Measurements from ENCODE around the gene SLC25A15.

Gene SLC25A15

DNA sequence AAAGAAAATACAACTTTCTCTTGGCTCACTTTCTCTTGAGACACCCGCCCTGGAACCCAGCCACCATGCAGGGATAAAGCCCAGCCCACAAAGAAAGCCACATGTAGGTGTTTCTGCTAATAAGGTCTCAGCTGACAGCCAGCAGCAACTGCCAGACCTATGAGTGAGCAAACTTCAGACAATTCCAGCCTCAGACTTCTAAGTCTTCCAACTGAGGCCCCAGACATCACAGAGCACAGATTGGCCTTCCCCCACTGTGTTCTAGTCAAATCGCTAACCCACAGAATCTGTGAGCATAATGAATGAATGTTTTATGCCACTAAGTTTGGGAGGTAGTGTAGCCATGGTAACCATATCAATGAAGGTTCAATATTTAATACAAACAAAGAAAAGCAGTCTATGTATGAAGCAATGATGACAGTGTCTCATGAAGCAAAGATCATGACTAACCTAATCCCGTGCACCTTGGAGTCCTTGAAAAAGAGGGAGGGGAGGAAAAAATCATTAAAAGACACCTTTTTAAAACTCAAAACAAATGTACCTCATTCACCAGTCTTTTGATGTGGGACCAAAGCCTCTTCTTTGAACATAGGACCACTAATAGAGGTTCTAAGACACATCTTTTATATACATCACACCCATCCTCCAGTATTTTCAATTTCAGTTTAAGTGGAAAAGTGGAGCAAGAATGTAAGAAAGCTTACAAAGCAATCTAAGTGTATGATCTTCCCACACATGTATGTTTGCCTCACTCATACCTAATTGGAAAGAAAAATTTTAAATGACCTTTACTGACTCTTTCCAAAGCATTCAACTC is 24.6 kb upstream of the SLC25A15 start:
- peak; percentile 76 for DNase-seq (ENCODE audit: low read depth)
- TF ChIP-seq, protein P1, sequence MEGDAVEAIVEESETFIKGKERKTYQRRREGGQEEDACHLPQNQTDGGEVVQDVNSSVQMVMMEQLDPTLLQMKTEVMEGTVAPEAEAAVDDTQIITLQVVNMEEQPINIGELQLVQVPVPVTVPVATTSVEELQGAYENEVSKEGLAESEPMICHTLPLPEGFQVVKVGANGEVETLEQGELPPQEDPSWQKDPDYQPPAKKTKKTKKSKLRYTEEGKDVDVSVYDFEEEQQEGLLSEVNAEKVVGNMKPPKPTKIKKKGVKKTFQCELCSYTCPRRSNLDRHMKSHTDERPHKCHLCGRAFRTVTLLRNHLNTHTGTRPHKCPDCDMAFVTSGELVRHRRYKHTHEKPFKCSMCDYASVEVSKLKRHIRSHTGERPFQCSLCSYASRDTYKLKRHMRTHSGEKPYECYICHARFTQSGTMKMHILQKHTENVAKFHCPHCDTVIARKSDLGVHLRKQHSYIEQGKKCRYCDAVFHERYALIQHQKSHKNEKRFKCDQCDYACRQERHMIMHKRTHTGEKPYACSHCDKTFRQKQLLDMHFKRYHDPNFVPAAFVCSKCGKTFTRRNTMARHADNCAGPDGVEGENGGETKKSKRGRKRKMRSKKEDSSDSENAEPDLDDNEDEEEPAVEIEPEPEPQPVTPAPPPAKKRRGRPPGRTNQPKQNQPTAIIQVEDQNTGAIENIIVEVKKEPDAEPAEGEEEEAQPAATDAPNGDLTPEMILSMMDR (IDR thresholded peaks at IDR 0.05; ENCODE audit: low read depth, low read length, missing control alignments): no peak
- H3K4me3 ChIP-seq (ENCODE audit: low read depth, low read length): no peak overlapping the region
- in situ Hi-C loops (cut with HindIII; ENCODE audit: low sequenced_read_pairs): no loop called here

DNA sequence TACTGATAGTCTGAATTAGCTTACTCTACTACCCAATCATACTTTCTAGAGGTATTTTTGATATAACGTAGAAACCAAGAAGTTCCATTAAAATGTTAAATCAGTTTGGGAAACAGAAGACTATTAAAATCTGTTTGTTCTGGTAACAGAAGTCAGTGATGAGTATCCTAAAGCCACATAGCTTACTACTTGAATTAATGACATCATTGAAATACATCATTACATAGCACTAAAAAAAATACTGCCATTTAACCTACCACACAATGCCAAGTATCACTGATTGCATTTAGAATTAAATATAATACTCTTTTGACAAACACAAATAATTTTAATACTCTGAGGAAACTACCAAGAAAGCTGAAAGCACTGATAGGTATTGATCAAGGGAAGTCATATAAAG is 23.8 kb upstream of the SLC25A15 start:
- TF ChIP-seq, protein P1 (IDR thresholded peaks at IDR 0.05; ENCODE audit: low read depth, low read length, missing control alignments): no peak
- H3K4me3 ChIP-seq (ENCODE audit: low read depth, low read length): no peak overlapping the region
- in situ Hi-C loops (cut with HindIII; ENCODE audit: low sequenced_read_pairs): no loop called here

DNA sequence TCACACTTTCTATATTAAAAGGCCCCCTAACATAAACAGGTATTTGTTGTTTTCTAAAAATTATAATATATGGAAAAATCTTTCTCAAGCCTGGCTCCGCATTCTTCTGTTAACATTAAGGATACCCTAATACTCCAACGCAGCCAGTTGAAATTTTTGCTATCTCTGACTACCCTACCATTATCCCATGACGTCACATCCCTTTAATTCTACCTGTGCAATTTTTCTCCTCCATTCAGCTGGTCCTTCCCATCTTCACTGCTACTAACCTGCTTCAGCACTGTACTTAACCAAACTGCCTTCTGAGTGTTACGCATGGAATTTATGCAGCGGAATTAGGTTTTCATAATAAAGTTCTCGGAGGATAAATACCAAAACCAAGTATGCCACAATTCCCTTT is 19.4 kb upstream of the SLC25A15 start:
- no peak for DNase-seq (ENCODE audit: low read depth)
- TF ChIP-seq, protein P1 (IDR thresholded peaks at IDR 0.05; ENCODE audit: low read depth, low read length, missing control alignments): no peak
- in situ Hi-C loops (cut with HindIII; ENCODE audit: low sequenced_read_pairs): no loop called here
- peak overlapping the region; percentile 72 for H3K4me3 ChIP-seq (ENCODE audit: low read depth, low read length)

More for the DNA sequence above, 23.8 kb upstream of the SLC25A15 start:
- DNase-seq (ENCODE audit: low read depth): no peak

DNA sequence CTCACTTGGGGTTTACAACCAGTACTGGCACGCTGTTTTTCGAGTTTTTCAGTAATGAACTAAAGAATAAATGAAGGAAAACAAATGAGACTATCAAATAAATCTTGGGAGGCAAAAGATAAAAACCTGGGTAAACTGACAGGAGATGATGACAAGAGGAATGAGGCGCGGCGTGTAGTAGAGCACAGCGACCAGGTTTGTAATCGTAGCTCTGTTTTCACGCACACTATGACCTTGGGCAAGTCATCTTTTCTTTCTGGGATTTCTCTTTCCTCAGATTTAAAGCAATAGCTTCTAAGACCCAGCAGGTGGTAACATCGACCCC is 18.8 kb upstream of the SLC25A15 start:
- DNase-seq (ENCODE audit: low read depth): no peak
- TF ChIP-seq, protein P1 (IDR thresholded peaks at IDR 0.05; ENCODE audit: low read depth, low read length, missing control alignments): no peak
- in situ Hi-C loops (cut with HindIII; ENCODE audit: low sequenced_read_pairs): no loop called here

DNA sequence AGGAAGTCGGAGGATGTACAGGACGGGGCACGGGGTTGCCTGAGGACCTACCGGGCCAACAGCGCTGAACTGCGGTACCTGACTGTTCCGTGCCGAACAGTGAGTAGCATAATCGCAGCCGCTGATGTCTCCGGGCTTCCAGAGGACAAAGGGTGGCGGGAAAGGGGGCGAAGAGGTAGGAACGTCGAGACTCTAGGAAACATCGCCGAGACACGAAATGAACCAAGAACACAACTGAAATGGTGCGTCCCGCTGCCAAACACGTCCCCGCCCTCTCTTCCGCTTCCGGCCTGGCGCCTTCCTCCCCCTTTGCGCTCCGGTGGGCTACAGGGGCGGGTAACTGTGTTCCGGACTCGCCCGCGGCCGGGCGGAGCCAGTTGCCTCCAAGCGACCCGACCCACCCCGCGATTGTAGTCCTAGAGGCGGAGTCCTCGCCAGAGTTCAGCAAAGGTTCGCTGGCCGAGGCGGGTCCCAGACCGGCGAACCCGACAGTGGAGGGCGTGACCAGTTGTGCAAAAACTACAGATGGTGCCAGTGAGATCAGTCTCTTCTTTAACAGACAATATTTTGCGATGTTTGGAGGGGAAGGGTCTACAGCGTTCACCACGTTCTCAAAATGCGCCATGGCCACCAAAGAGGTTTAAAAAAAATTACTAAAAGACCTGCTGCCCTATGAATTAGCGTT is 18.3 kb upstream of the SLC25A15 start, which contains the start of gene MRPS31:
Gene MRPS31 (minus strand): TSS at position 257 of the 685 bp plus-strand sequence. CDS start 54 bp downstream, at position 203.
- H3K4me3 ChIP-seq (ENCODE audit: low read depth, low read length): peak within 1 kb of the TSS; percentile 72
- in situ Hi-C loops (cut with HindIII; ENCODE audit: low sequenced_read_pairs): no loop called here
- DNase-seq (ENCODE audit: low read depth): peak; percentile 86
- TF ChIP-seq, protein P1 (IDR thresholded peaks at IDR 0.05; ENCODE audit: low read depth, low read length, missing control alignments): no peak

More for the DNA sequence above, 18.8 kb upstream of the SLC25A15 start:
- peak overlapping the region; percentile 72 for H3K4me3 ChIP-seq (ENCODE audit: low read depth, low read length)

DNA sequence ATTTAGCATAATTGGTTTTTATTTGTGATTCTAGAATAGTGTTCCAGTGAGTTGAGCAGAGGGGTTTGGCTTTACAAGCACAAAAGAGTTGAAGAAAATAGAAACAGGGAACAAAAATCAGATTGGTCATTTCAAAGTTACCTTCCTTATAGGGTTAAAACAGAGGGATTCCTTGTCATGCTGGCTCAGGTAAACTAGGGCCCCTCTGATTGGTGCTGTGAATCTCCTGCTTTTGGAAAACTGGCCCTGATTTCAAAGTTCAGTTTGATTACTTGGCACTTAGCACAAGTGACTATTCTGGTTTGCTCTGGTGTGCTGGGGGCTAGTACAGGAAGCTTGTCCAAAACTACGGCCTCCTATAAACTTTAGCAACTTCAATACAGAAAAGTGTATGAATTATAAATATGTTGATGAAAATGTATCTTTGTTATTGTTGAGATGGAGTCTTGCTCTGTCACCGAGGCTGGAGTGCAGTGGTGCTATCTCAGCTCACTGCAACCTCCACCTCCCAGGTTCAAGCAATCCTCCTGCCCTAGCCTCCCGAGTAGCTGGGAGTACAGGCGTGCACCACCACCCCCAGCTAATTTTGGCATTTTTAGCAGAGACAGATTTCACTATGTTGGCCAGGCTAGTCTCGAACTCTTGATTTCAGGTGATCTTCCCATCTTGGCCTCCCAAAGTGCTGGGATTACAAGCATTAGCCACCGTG is 16.5 kb upstream of the SLC25A15 start:
- in situ Hi-C loops (cut with HindIII; ENCODE audit: low sequenced_read_pairs): no loop called here
- H3K4me3 ChIP-seq (ENCODE audit: low read depth, low read length): no peak overlapping the region
- TF ChIP-seq, protein P1 (IDR thresholded peaks at IDR 0.05; ENCODE audit: low read depth, low read length, missing control alignments): no peak
- no peak for DNase-seq (ENCODE audit: low read depth)
